Spleen (tissue), 7 donors: ENCODE data around the gene JAKMIP1.

Experiments
- POLR2A ChIP-seq, 3 donors: fragments of 450-650 bp; IDR thresholded peaks; one replicate each; pipeline ENCODE4 v1.5.1; 2017; ENCODE audit warnings: antibody characterized with exemption in 3 of 3, mild to moderate bottlenecking in 1 of 3
- POLR2AphosphoS5 ChIP-seq, 3 donors: sonication (generic); formaldehyde crosslinking; IDR thresholded peaks; one replicate each; pipeline ENCODE4 v1.5.1; 2017; ENCODE audit warnings: antibody characterized with exemption in 3 of 3
- TF ChIP-seq, protein P1 (sequence below), 11 experiments: fragments of 200-600 bp in 7 of 11; fragments of 450-650 bp in 4 of 11; sonication (generic) in 4 of 11; IDR thresholded peaks in 8 of 11; conservative IDR thresholded peaks in 3 of 11; 1 replicate in 7 of 11; 2 replicates in 4 of 11; pipeline versions ENCODE4 v1.4.0 to v1.8.0; 2016 to 2021; ENCODE audit warnings: antibody characterized with exemption in 11 of 11, inconsistent platforms in 4 of 11, mild to moderate bottlenecking in 1 of 11
- donor health status: DM: no; HTN: no; CAD: no; lungs with moderate emphysema.
- donor health status: DM: no; HTN: no; CAD: no.
- donor health status: DM: no; HTN: no; CAD: no.

DNA sequence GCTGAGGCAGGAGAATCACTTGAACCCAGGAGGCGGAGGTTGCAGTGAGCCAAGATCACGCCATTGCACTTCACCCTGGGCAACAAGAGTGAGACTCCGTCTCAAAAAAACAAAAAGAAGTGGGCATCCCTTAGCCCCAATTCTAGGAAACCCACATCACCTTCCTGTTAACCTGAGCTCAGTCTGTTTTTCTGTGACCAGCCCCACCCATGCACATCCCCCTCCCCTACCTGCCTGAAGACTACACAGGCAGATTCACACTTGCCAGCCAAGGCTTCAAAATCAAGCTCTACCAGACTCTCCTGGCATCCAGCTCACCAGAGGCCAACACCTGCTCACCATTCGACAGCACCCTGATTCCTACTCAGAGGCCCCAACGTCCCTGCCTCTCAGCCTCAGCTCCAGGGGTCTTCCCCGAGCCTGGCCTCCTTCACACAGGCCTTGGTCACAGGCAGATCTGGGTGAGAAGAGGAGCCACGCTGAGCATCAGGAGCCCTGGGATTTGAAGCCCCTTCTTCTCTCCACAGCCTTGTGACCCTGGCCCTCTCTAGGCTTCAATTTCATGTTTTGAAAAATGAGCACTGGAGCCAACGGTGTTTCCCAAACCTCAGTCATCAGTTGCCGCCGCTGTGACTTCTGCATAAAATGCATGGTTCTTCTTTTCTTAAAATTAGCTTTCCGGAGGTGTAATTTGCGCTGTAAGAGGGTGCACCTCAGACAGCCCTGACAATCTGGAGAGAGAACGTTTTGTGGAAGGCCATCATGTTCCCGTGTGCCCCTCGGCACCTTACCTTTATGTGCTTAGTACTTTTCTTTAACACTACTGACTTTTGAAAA lies 47.3 kb downstream of the JAKMIP1 start:
- TF ChIP-seq, protein P1, sequence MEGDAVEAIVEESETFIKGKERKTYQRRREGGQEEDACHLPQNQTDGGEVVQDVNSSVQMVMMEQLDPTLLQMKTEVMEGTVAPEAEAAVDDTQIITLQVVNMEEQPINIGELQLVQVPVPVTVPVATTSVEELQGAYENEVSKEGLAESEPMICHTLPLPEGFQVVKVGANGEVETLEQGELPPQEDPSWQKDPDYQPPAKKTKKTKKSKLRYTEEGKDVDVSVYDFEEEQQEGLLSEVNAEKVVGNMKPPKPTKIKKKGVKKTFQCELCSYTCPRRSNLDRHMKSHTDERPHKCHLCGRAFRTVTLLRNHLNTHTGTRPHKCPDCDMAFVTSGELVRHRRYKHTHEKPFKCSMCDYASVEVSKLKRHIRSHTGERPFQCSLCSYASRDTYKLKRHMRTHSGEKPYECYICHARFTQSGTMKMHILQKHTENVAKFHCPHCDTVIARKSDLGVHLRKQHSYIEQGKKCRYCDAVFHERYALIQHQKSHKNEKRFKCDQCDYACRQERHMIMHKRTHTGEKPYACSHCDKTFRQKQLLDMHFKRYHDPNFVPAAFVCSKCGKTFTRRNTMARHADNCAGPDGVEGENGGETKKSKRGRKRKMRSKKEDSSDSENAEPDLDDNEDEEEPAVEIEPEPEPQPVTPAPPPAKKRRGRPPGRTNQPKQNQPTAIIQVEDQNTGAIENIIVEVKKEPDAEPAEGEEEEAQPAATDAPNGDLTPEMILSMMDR (IDR thresholded peaks at IDR 0.05 in 8 of 11, conservative IDR thresholded peaks at IDR 0.05 in 3 of 11) = no peak
- no peak for TF ChIP-seq POLR2A (IDR thresholded peaks at IDR 0.05)
- TF ChIP-seq POLR2AphosphoS5 (IDR thresholded peaks at IDR 0.05) = no peak
